Esophagus muscularis mucosa (tissue), 4 donors: ENCODE results near the gene DNASE1L2. TPM values are rescaled to one million over a fixed set of nuclear protein-coding genes. Genes with fewer than 3 reads are reported as not detected.

ENCODE experiments used
- DNase-seq: peaks from one replicate; pipeline ENCODE4 v3.0.0-alpha.2; 2017; ENCODE audit errors: extremely low spot score
- H3K27ac ChIP-seq, 4 donors: fragments of 200-600 bp; sonication (generic); replicated peaks in 1 of 4; 1 replicate in 3 of 4; 2 replicates in 1 of 4; pipeline ENCODE4 v1.5.1; 2016 to 2019; ENCODE audit warnings: mild to moderate bottlenecking in 1 of 4
- H3K27me3 ChIP-seq, 4 donors: fragments of 200-600 bp; sonication (generic); one replicate each; pipeline versions ENCODE4 v1.5.1 to v1.6.0; 2016 to 2019
- H3K36me3 ChIP-seq, 4 donors: fragments of 200-600 bp; sonication (generic); one replicate each; pipeline ENCODE4 v1.5.1; 2016 to 2019
- H3K4me1 ChIP-seq, 4 donors: fragments of 200-600 bp; sonication (generic); one replicate each; pipeline ENCODE4 v1.5.1; 2016 to 2019
- H3K4me3 ChIP-seq, 4 donors: fragments of 200-600 bp; sonication (generic); 1 replicate in 2 of 4; 2 replicates in 2 of 4; pipeline ENCODE4 v1.5.1; 2016 to 2019; ENCODE audit warnings: mild to moderate bottlenecking in 4 of 4, moderate library complexity in 1 of 4
- H3K9me3 ChIP-seq, 4 donors: fragments of 200-600 bp; sonication (generic); 1 replicate in 3 of 4; 2 replicates in 1 of 4; pipeline ENCODE4 v1.5.1; 2016 to 2019
- CTCF ChIP-seq, 3 experiments: fragments of 200-600 bp in 2 of 3; fragments of 450-650 bp in 1 of 3; sonication (generic) in 2 of 3; IDR thresholded peaks; one replicate each; pipeline ENCODE4 v1.5.1; 2017 to 2019; ENCODE audit warnings: antibody characterized with exemption in 3 of 3, mild to moderate bottlenecking in 2 of 3, moderate library complexity in 1 of 3
- EP300 ChIP-seq: sonication (generic); formaldehyde crosslinking; IDR thresholded peaks from one replicate; pipeline ENCODE4 v1.6.1; 2017; ENCODE audit warnings: antibody characterized with exemption
- POLR2A ChIP-seq: fragments of 450-650 bp; IDR thresholded peaks from one replicate; pipeline ENCODE4 v1.6.1; 2017; ENCODE audit warnings: antibody characterized with exemption, moderate library complexity, mild to moderate bottlenecking, low read depth
- POLR2AphosphoS5 ChIP-seq, 2 donors: sonication (generic); formaldehyde crosslinking; IDR thresholded peaks; one replicate each; pipeline ENCODE4 v1.6.1; 2017; ENCODE audit warnings: antibody characterized with exemption in 2 of 2
- WGBS: methylation state at CpG from one replicate; pipeline ENCODE4 v1.1.5; 2018; 5-methylcytosine and 5-hydroxymethylcytosine counted together
- intact Hi-C: fragments of 100-400 bp; cut with DNase I; formaldehyde crosslinking; loops from one replicate; pipeline ENCODE4 v1.15.1; 2023
- total RNA-seq, 4 donors: library from RNA; depleted of rRNA; stranded (reverse); fragments of >200 nt; gene quantifications; one replicate each; pipeline versions ENCODE4 v1.1.0 to v1.2.1, GENCODE V29; 2016

Gene DNASE1L2
- total RNA-seq, 4 donors from 2014 or later: 0.50 to 0.86 (median 0.67) TPM

GRCh38 chr16:2207872-2208271, 28.4 kb upstream of the DNASE1L2 start:
- WGBS: 80% methylated on average over 7 of the region's 9 CpGs
- TF ChIP-seq CTCF (IDR thresholded peaks at IDR 0.05) (no peak), POLR2AphosphoS5 (IDR thresholded peaks at IDR 0.05) (no peak), POLR2A (no peak), EP300 (no peak)
- Histone ChIP-seq H3K4me3 (no peak overlapping the region), H3K4me1 (peaks cover 29 to 41% (median 35%) of the 10 kb centered on the region in 4 donors), H3K27me3 (no peaks in the 10 kb centered on the region), H3K36me3 (peaks cover 20 to 49% (median 45%) of the 10 kb centered on the region in 4 donors), H3K27ac (no peak overlapping the region), H3K9me3 (no peaks in the 10 kb centered on the region)
- DNase-seq: no peak
- intact Hi-C loops: no loop called here

GRCh38 chr16:2208308-2208707, 27.9 kb upstream of the DNASE1L2 start:
- no peaks in the 10 kb centered on the region for H3K27me3 ChIP-seq
- H3K4me1 ChIP-seq: peaks cover 33 to 46% (median 39%) of the 10 kb centered on the region in 4 donors
- peaks cover 20 to 49% (median 45%) of the 10 kb centered on the region in 4 donors for H3K36me3 ChIP-seq
- intact Hi-C loops: no loop called here
- no peak for TF ChIP-seq POLR2A
- TF ChIP-seq EP300: no peak
- TF ChIP-seq POLR2AphosphoS5 (IDR thresholded peaks at IDR 0.05): no peak
- no peak for TF ChIP-seq CTCF (IDR thresholded peaks at IDR 0.05)
- no peak overlapping the region for H3K27ac ChIP-seq
- 81% methylated on average over 20 of the region's 23 CpGs for WGBS
- H3K4me3 ChIP-seq: no peak overlapping the region
- DNase-seq: no peak
- no peaks in the 10 kb centered on the region for H3K9me3 ChIP-seq

- intact Hi-C loops: no loop called here
- TF ChIP-seq POLR2AphosphoS5 (IDR thresholded peaks at IDR 0.05) (no peak), POLR2A (no peak), CTCF (IDR thresholded peaks at IDR 0.05) (no peak), EP300 (no peak)
- Histone ChIP-seq H3K4me3 (no peak overlapping the region), H3K27me3 (no peaks in the 10 kb centered on the region), H3K4me1 (peaks cover 38 to 50% (median 44%) of the 10 kb centered on the region in 4 donors), H3K27ac (no peak overlapping the region), H3K9me3 (no peaks in the 10 kb centered on the region), H3K36me3 (peaks cover 20 to 49% (median 45%) of the 10 kb centered on the region in 4 donors)
- WGBS: 80% methylated on average over 3 of the region's 9 CpGs
- DNase-seq: no peak
These were observed 27.5 kb upstream of the DNASE1L2 start for GRCh38 chr16:2208772-2209171.

DNA sequence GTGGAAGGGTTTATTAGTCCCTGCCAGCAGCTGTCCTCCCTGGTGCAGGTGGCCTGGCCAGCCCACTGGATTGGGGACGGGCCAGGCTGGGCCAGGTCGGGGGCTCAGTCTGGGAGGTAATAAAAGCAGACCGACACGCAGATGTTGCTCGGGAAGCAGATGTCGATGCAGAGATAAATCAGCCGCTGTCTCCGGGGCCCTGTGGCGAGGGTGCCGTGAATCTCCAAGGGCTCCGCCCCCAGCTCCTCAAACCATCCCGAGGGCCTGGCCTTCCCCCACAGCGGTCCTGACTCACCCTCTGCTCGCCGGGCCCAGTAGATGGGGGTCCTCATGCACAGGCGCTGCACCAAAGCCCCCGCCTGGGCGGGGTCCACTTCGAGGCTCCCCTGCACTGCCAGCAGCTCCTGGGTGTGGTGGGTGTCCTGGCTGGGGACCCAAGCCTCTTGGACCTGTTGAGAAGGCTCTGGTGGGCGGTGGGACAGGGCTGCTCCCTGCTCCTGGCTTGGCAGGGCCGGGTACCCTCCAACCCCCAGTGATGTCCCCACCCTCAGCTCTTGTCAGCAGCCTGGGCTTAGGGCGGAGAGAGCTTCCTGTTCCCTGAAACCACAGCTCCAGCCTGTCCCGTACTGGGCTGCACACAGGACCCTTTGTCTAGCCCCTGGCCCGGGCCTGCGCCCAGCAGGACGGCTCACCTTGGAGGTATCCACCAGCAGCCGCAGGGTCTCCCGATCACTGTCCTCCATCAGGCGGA, 26.8 kb upstream of the DNASE1L2 start:
- no peak overlapping the region for H3K27ac ChIP-seq
- peaks cover 20 to 49% (median 45%) of the 10 kb centered on the region in 4 donors for H3K36me3 ChIP-seq
- H3K4me3 ChIP-seq: no peak overlapping the region
- no peak for DNase-seq
- intact Hi-C loops: loop anchor here (5.0 kb wide), 1 partner anchor 47 kb away; no protein-coding TSS in a partner anchor
- H3K27me3 ChIP-seq: no peaks in the 10 kb centered on the region
- H3K4me1 ChIP-seq: peaks cover 40 to 56% (median 50%) of the 10 kb centered on the region in 4 donors
- 85% methylated on average over 8 of the region's 29 CpGs for WGBS
- H3K9me3 ChIP-seq: no peaks in the 10 kb centered on the region
- no peak for TF ChIP-seq POLR2AphosphoS5 (IDR thresholded peaks at IDR 0.05)
- no peak for TF ChIP-seq CTCF (IDR thresholded peaks at IDR 0.05)
- no peak for TF ChIP-seq POLR2A
- no peak for TF ChIP-seq EP300
